GM12872 (cell line): ENCODE results near the gene PLCD4.

ENCODE experiments used
- CTCF ChIP-seq: IDR thresholded peaks from 3 replicates; pipeline ENCODE4 v1.5.1; 2011; ENCODE audit warnings: low read depth, mild to moderate bottlenecking, low read length, moderate library complexity; ENCODE audit not compliant: insufficient read depth

The PLCD4 gene

DNA sequence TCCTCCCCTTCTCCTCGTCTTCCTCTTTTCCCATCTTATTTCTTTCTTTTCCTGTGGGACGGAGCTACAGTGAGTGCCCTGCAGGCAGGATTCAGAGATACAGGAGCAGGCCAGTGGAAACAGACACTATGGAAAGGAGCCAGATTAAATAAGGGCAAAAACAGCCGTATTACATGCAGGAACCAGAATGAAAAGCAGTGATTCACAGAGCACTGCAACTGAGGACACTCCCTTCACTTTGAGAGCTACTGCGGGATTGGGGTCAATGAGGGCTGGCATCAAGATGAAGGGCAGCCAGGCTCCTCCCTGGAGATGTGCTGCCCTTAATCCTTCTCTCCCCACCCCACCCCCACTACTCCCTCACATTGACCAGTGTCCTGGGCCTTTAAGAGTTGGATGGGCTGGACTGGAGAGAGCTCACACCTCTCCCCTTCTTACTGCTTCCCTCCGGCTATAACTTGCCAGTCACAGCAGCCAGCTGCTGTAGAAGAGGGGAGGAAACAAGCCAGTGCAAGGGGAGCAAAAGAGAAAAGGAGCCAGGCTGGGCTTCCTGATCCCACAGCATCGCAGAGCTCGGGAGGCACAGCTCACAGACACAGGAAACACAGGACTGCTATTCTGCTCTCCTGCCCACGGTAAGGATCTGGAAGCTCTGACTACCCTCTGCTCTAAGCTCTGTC is at the start of gene PLCD4:
Gene PLCD4, plus strand, starts transcription at position 464 of the 680 bp plus-strand sequence. CDS start 7,841 bp downstream, outside the sequence.
- no peak for TF ChIP-seq CTCF

GRCh38 chr2:218557941-218558340 is 49.8 kb upstream of the PLCD4 start:
- TF ChIP-seq CTCF: no peak

- TF ChIP-seq CTCF: no peak
Observed at GRCh38 chr2:218558986-218559385, 48.7 kb upstream of the PLCD4 start.

DNA sequence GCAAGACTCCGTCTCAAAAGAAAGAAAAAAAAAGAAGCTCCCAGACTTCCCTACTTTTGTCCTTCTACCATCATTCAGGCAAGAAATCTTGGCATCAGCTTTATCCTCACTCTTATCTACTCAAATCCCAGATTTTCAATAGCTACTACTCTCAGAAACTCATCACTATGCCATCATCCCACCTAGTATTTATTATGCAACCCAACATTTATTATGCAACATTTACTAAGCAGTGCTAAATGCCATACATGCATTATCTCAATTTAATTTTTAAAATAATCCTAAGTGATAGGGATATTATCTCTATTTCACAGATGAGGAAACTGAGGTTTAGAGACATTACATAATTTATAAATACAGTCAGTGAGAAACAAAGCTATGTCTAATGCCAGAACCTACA is 43.6 kb upstream of the PLCD4 start:
- no peak for TF ChIP-seq CTCF

- TF ChIP-seq CTCF: no peak
Observed at GRCh38 chr2:218566296-218566695, 41.4 kb upstream of the PLCD4 start.

DNA sequence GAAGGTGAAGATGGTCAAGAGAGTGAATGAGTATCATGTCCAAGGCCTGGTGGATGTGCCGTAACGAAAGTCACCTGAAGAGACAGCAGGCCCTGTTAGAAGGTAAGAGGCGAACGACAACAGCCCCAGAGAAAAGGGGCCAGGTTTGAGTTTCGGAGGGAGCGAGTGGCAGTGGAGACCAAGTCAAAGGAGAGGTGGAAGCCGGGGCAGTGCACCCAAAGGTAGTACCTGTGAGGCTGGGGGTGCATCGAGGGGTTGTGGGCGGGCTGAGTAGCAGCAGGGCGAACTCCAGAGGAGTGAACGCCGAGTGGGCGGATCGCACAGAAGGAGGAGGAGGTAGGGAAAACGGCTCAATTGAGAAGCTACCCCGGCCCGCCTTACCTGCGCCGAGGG is 39.9 kb upstream of the PLCD4 start:
- TF ChIP-seq CTCF: no peak

- TF ChIP-seq CTCF: no peak
Observed at GRCh38 chr2:218568190-218569037, 39.3 kb upstream of the PLCD4 start, which contains the start of the genes CNOT9 and USP37. Gene CNOT9 (plus strand): TSS chr2:218568839. CDS start chr2:218568955, 116 bp downstream. Gene USP37 (minus strand): TSS chr2:218568351. CDS start chr2:218558653, 9,698 bp downstream.
